ENCODE data around the gene RPL27. TPM values are rescaled to one million over a fixed set of nuclear protein-coding genes. Genes with fewer than 3 reads are reported as not detected.

RPL27 gene
- total RNA-seq, 4 donors from 2014 or later, result 243 to 836 (median 677) TPM

DNA sequence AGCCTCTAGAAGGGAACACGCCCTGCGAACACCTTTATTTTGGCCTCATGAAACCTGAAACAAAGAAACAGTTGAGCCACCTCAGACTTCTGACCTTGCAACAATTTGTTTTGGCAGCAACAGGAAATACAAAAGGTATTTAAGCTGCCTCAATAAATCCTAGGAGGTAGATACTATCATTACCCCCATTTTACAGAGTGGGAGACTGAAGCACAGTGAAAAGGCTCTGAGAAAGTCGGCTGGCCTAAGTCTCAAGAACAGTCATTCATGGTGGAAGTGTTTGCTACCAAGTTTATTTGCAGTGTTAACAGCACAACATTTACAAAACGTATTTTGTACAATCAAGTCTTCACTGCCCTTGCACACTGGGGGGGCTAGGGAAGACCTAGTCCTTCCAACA is 45.8 kb downstream of the RPL27 start:
- 71 to 86% methylated on average over 2 to 4 of the region's 4 CpGs for WGBS, 2 donors (ENCODE audit: low coverage in 1 of 2)
- intact Hi-C loops (cut with DNase I; ENCODE audit: low total_unique reads), result no loop called here
- Histone ChIP-seq H3K27ac (no peak overlapping the region), H3K27me3 (no peaks in the 10 kb centered on the region), H3K4me3 (no peak overlapping the region), H3K9me3 (no peaks in the 10 kb centered on the region), H3K4me1 (no peaks in the 10 kb centered on the region), H3K36me3 (no peaks in the 10 kb centered on the region)
- in situ Hi-C loops (cut with MboI; ENCODE audit: low pct_ligation_motif_present in 1 of 4, low pct_unique_long_range_greater_than_20kb in 1 of 4, low sequenced_read_pairs in 3 of 4), result loop anchor here in 1 of 4 donors (25.0 kb wide), 1 partner anchor 293 kb away; no protein-coding TSS in a partner anchor
- DNase-seq, result no peak
- TF ChIP-seq EP300 (IDR thresholded peaks at IDR 0.05; ENCODE audit: low read depth), result no peak
- TF ChIP-seq POLR2A (IDR thresholded peaks at IDR 0.05), result no peak
- TF ChIP-seq, protein P1, sequence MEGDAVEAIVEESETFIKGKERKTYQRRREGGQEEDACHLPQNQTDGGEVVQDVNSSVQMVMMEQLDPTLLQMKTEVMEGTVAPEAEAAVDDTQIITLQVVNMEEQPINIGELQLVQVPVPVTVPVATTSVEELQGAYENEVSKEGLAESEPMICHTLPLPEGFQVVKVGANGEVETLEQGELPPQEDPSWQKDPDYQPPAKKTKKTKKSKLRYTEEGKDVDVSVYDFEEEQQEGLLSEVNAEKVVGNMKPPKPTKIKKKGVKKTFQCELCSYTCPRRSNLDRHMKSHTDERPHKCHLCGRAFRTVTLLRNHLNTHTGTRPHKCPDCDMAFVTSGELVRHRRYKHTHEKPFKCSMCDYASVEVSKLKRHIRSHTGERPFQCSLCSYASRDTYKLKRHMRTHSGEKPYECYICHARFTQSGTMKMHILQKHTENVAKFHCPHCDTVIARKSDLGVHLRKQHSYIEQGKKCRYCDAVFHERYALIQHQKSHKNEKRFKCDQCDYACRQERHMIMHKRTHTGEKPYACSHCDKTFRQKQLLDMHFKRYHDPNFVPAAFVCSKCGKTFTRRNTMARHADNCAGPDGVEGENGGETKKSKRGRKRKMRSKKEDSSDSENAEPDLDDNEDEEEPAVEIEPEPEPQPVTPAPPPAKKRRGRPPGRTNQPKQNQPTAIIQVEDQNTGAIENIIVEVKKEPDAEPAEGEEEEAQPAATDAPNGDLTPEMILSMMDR (IDR thresholded peaks at IDR 0.05), result no peak
- TF ChIP-seq POLR2AphosphoS5 (IDR thresholded peaks at IDR 0.05), result no peak

DNA sequence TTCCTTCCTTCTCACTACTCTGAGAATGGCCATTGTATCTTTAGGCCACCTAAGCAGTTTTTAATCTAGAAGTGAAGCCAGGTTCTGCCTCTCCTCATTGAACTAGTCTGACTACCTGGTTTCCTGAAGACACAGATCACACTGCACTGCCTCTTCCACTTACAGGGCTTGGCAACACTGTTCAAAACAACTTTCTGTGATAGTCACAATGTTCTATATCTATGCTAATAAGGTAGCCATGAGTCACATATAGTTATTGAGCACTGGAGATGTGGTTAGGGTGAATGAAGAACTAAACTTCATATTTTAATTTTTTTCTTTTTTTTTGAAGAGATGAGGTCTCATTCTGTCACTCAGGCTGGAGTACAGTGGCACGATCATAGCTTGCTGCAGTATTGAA is 53.8 kb downstream of the RPL27 start:
- Histone ChIP-seq H3K4me3 (no peak overlapping the region), H3K27me3 (no peaks in the 10 kb centered on the region), H3K9me3 (no peaks in the 10 kb centered on the region), H3K36me3 (no peaks in the 10 kb centered on the region), H3K4me1 (no peaks in the 10 kb centered on the region), H3K27ac (no peak overlapping the region)
- TF ChIP-seq POLR2AphosphoS5 (IDR thresholded peaks at IDR 0.05) (no peak), POLR2A (IDR thresholded peaks at IDR 0.05) (no peak), EP300 (IDR thresholded peaks at IDR 0.05; ENCODE audit: low read depth) (no peak)
- TF ChIP-seq, protein P1 (IDR thresholded peaks at IDR 0.05), result no peak
- intact Hi-C loops (cut with DNase I; ENCODE audit: low total_unique reads) (loop anchor here (5.0 kb wide), 1 partner anchor 695 kb away; no protein-coding TSS in a partner anchor), in situ Hi-C loops (cut with MboI; ENCODE audit: low pct_ligation_motif_present in 1 of 4, low pct_unique_long_range_greater_than_20kb in 1 of 4, low sequenced_read_pairs in 3 of 4) (no loop called here)
- 94 to 100% methylated on average over 1 of the region's 1 CpG for WGBS, 2 donors (ENCODE audit: low coverage in 1 of 2)
- no peak for DNase-seq

Small RNA genes lying within 50 kb of the gene (small RNA-seq; reads per million reads assigned to genes)
- gene AARSD1, result 0 to 0.18 (median 0.07) reads per million in 4 donors

Other genes with a start within 250 kb of the RPL27 start
- gene RAMP2, start 237.2 kb upstream of the RPL27 start, total RNA-seq, result 10 to 100 TPM in 2 of 4 donors, 1 to 10 TPM in 2; 6.1 to 88.0 (median 23.4) TPM
- gene VPS25, start 225.0 kb upstream of the RPL27 start, total RNA-seq, result 100 to 1,000 TPM in 1 of 4 donors, 10 to 100 TPM in 3; 58.3 to 111 (median 79.7) TPM
- gene WNK4, start 217.8 kb upstream of the RPL27 start, total RNA-seq, result 10 to 100 TPM; 17.9 to 87.6 (median 40.9) TPM
- gene COA3, start 199.7 kb upstream of the RPL27 start, total RNA-seq, result 100 to 1,000 TPM; 128 to 400 (median 171) TPM
- 1 to 10 TPM in 1 of 4 donors, under 1 TPM in 1, not detected in 2; 0.48 to 1.5 TPM for gene CNTD1, start 199.6 kb upstream of the RPL27 start, total RNA-seq
- 100 to 1,000 TPM in 3 of 4 donors, 10 to 100 TPM in 1; 78.2 to 199 (median 120) TPM for gene BECN1, start 174.1 kb upstream of the RPL27 start, total RNA-seq
- 100 to 1,000 TPM in 1 of 4 donors, 10 to 100 TPM in 3; 37.0 to 131 (median 60.4) TPM for gene PSME3, start 165.0 kb upstream of the RPL27 start, total RNA-seq
- 1 to 10 TPM in 2 of 4 donors, under 1 TPM in 2; 0.55 to 6.0 (median 1.1) TPM for gene AOC2, start 153.8 kb upstream of the RPL27 start, total RNA-seq
- 100 to 1,000 TPM in 1 of 4 donors, 10 to 100 TPM in 3; 14.3 to 134 (median 35.2) TPM for gene AOC3, start 147.2 kb upstream of the RPL27 start, total RNA-seq
- gene G6PC1, start 97.6 kb upstream of the RPL27 start, total RNA-seq, result under 1 TPM in 2 of 4 donors, not detected in 2; 0.32 to 0.68 TPM
- 10 to 100 TPM in 2 of 4 donors, 1 to 10 TPM in 2; 2.6 to 21.9 (median 9.5) TPM for gene AARSD1, start 34.0 kb upstream of the RPL27 start, total RNA-seq
- gene PTGES3L, start 18.3 kb upstream of the RPL27 start, total RNA-seq, result 1 to 10 TPM in 3 of 4 donors, not detected in 1; 3.4 to 8.3 (median 5.1) TPM
- 10 to 100 TPM; 18.1 to 43.8 (median 27.8) TPM for gene RUNDC1, start 17.9 kb upstream of the RPL27 start, total RNA-seq
- gene IFI35, start 8.4 kb downstream of the RPL27 start, total RNA-seq, result 10 to 100 TPM; 11.5 to 81.1 (median 47.2) TPM
- 10 to 100 TPM; 26.2 to 94.1 (median 65.7) TPM for gene VAT1, start 24.0 kb downstream of the RPL27 start, total RNA-seq
- under 1 TPM in 2 of 4 donors, not detected in 2; 0.41 to 0.64 TPM for gene RND2, start 26.8 kb downstream of the RPL27 start, total RNA-seq
- 100 to 1,000 TPM in 1 of 4 donors, 1 to 10 TPM in 3; 2.6 to 121 (median 5.8) TPM for gene BRCA1, start 126.9 kb downstream of the RPL27 start, total RNA-seq
- 100 to 1,000 TPM in 2 of 4 donors, 10 to 100 TPM in 2; 62.5 to 156 (median 99.3) TPM for gene NBR1, start 172.8 kb downstream of the RPL27 start, total RNA-seq
- 10 to 100 TPM in 1 of 4 donors, 1 to 10 TPM in 3; 4.1 to 24.3 (median 7.9) TPM for gene TMEM106A, start 213.5 kb downstream of the RPL27 start, total RNA-seq
- not detected for gene CCDC200, start 230.2 kb downstream of the RPL27 start, total RNA-seq
- gene RNU2-1, start 235.6 kb downstream of the RPL27 start, total RNA-seq, result not detected